Panc1 (cell line): Measurements from ENCODE around the gene PRKG1.

ENCODE experiments used
- POLR2AphosphoS5 ChIP-seq: IDR thresholded peaks from 2 replicates; pipeline ENCODE4 v1.6.1; 2012; ENCODE audit warnings: mild to moderate bottlenecking, low read depth, low read length, moderate library complexity
- REST ChIP-seq, 2 experiments: IDR thresholded peaks; 2 replicates each; pipeline ENCODE4 v1.6.1; 2011 to 2012; ENCODE audit warnings: low read depth in 2 of 2, control low read depth in 1 of 2, low read length in 1 of 2, mild to moderate bottlenecking in 1 of 2, moderate library complexity in 1 of 2; ENCODE audit not compliant: insufficient read depth in 1 of 2
- TF ChIP-seq, protein P1 (sequence below): fragments of 450-650 bp; IDR thresholded peaks from 2 replicates; pipeline ENCODE4 v1.5.1; 2017; ENCODE audit warnings: mild to moderate bottlenecking

DNA sequence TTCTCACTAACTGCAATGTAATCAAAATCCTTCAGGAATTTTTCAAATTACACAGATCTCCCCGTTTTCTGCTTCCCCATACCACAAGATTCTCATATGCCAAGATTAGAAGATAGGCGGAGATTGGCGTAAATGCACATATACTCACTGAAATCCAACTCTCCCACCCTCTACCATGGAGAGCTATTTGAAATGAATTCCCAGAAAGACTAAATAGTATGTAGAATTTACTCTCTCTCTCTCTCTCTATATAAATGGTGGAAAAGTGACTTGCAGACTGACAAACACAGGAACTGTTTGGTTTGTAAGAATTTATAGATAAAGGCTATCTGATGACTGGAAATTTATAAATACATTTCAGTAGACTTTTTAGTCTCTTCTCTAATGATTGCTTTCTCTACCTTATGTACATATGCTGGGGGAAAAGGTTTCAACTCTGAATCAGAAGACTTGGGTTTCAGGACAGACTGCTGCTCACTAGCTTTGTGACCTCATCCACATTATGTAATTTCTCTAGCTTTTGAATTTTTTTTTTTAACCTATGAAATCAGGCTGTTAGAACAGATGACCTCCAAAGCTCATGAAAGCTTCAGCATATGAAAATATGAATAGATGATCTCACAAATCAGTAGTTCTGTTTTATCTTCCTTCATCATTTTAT, 692.9 kb downstream of the PRKG1 start:
- TF ChIP-seq POLR2AphosphoS5 (no peak), REST (IDR thresholded peaks at IDR 0.05; ENCODE audit: insufficient read depth in 1 of 2, low read depth in 2 of 2, low read length in 1 of 2) (no peak)
- TF ChIP-seq, protein P1, sequence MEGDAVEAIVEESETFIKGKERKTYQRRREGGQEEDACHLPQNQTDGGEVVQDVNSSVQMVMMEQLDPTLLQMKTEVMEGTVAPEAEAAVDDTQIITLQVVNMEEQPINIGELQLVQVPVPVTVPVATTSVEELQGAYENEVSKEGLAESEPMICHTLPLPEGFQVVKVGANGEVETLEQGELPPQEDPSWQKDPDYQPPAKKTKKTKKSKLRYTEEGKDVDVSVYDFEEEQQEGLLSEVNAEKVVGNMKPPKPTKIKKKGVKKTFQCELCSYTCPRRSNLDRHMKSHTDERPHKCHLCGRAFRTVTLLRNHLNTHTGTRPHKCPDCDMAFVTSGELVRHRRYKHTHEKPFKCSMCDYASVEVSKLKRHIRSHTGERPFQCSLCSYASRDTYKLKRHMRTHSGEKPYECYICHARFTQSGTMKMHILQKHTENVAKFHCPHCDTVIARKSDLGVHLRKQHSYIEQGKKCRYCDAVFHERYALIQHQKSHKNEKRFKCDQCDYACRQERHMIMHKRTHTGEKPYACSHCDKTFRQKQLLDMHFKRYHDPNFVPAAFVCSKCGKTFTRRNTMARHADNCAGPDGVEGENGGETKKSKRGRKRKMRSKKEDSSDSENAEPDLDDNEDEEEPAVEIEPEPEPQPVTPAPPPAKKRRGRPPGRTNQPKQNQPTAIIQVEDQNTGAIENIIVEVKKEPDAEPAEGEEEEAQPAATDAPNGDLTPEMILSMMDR = no peak
